Measurements from ENCODE around the gene CCNQ.

The CCNQ gene

GRCh38 chrX:153621949-153622598 lies 23.1 kb upstream of the CCNQ start:
- peaks cover 23 to 25% of the 10 kb centered on the region in 2 donors for H3K27me3 ChIP-seq (ENCODE audit: control insufficient read depth in 2 of 2, insufficient read depth in 2 of 2, low read length in 2 of 2)
- H3K4me1 ChIP-seq (ENCODE audit: control insufficient read depth in 2 of 2, insufficient read depth in 2 of 2, low read length in 2 of 2): no peaks in the 10 kb centered on the region
- H3K9me3 ChIP-seq (ENCODE audit: control insufficient read depth in 2 of 2, low read length in 2 of 2): no peaks in the 10 kb centered on the region
- no peaks in the 10 kb centered on the region for H3K36me3 ChIP-seq (ENCODE audit: control insufficient read depth in 2 of 2, insufficient read depth in 2 of 2, low read length in 2 of 2)
- H3K4me3 ChIP-seq (ENCODE audit: low read length in 2 of 2): no peak overlapping the region
- H3K27ac ChIP-seq (ENCODE audit: low read depth in 2 of 2, low read length in 2 of 2): no peak overlapping the region
- H3K9ac ChIP-seq (ENCODE audit: low read depth in 1 of 2, low read length in 2 of 2): no peak overlapping the region

GRCh38 chrX:153620576-153620975 lies 21.6 kb upstream of the CCNQ start:
- Histone ChIP-seq H3K9me3 (ENCODE audit: control insufficient read depth in 2 of 2, low read length in 2 of 2) (no peaks in the 10 kb centered on the region), H3K27ac (ENCODE audit: low read depth in 2 of 2, low read length in 2 of 2) (no peak overlapping the region), H3K4me1 (ENCODE audit: control insufficient read depth in 2 of 2, insufficient read depth in 2 of 2, low read length in 2 of 2) (no peaks in the 10 kb centered on the region), H3K4me3 (ENCODE audit: low read length in 2 of 2) (no peak overlapping the region), H3K27me3 (ENCODE audit: control insufficient read depth in 2 of 2, insufficient read depth in 2 of 2, low read length in 2 of 2) (peaks cover 25 to 26% of the 10 kb centered on the region in 2 donors), H3K36me3 (ENCODE audit: control insufficient read depth in 2 of 2, insufficient read depth in 2 of 2, low read length in 2 of 2) (no peaks in the 10 kb centered on the region), H3K9ac (ENCODE audit: low read depth in 1 of 2, low read length in 2 of 2) (no peak overlapping the region)

GRCh38 chrX:153614818-153615217 lies 15.9 kb upstream of the CCNQ start:
- Histone ChIP-seq H3K4me1 (ENCODE audit: control insufficient read depth in 2 of 2, insufficient read depth in 2 of 2, low read length in 2 of 2) (no peaks in the 10 kb centered on the region), H3K27ac (ENCODE audit: low read depth in 2 of 2, low read length in 2 of 2) (no peak overlapping the region), H3K27me3 (ENCODE audit: control insufficient read depth in 2 of 2, insufficient read depth in 2 of 2, low read length in 2 of 2) (peaks cover 14 to 20% of the 10 kb centered on the region in 2 donors), H3K4me3 (ENCODE audit: low read length in 2 of 2) (no peak overlapping the region), H3K9ac (ENCODE audit: low read depth in 1 of 2, low read length in 2 of 2) (no peak overlapping the region), H3K36me3 (ENCODE audit: control insufficient read depth in 2 of 2, insufficient read depth in 2 of 2, low read length in 2 of 2) (no peaks in the 10 kb centered on the region), H3K9me3 (ENCODE audit: control insufficient read depth in 2 of 2, low read length in 2 of 2) (no peaks in the 10 kb centered on the region)

- H3K4me3 ChIP-seq (ENCODE audit: low read length in 2 of 2): no peak overlapping the region
- no peaks in the 10 kb centered on the region for H3K9me3 ChIP-seq (ENCODE audit: control insufficient read depth in 2 of 2, low read length in 2 of 2)
- no peaks in the 10 kb centered on the region for H3K36me3 ChIP-seq (ENCODE audit: control insufficient read depth in 2 of 2, insufficient read depth in 2 of 2, low read length in 2 of 2)
- peaks cover 12 to 15% of the 10 kb centered on the region in 2 donors for H3K27me3 ChIP-seq (ENCODE audit: control insufficient read depth in 2 of 2, insufficient read depth in 2 of 2, low read length in 2 of 2)
- H3K4me1 ChIP-seq (ENCODE audit: control insufficient read depth in 2 of 2, insufficient read depth in 2 of 2, low read length in 2 of 2): no peaks in the 10 kb centered on the region
- no peak overlapping the region for H3K9ac ChIP-seq (ENCODE audit: low read depth in 1 of 2, low read length in 2 of 2)
- H3K27ac ChIP-seq (ENCODE audit: low read depth in 2 of 2, low read length in 2 of 2): no peak overlapping the region
These were observed 13.5 kb upstream of the CCNQ start for GRCh38 chrX:153612413-153612812.

- no peaks in the 10 kb centered on the region for H3K36me3 ChIP-seq (ENCODE audit: control insufficient read depth in 2 of 2, insufficient read depth in 2 of 2, low read length in 2 of 2)
- H3K9me3 ChIP-seq (ENCODE audit: control insufficient read depth in 2 of 2, low read length in 2 of 2): no peaks in the 10 kb centered on the region
- no peaks in the 10 kb centered on the region for H3K4me1 ChIP-seq (ENCODE audit: control insufficient read depth in 2 of 2, insufficient read depth in 2 of 2, low read length in 2 of 2)
- no peak overlapping the region for H3K27ac ChIP-seq (ENCODE audit: low read depth in 2 of 2, low read length in 2 of 2)
- H3K9ac ChIP-seq (ENCODE audit: low read depth in 1 of 2, low read length in 2 of 2): no peak overlapping the region
- H3K27me3 ChIP-seq (ENCODE audit: control insufficient read depth in 2 of 2, insufficient read depth in 2 of 2, low read length in 2 of 2): peaks cover 8 to 15% of the 10 kb centered on the region in 2 donors
- no peak overlapping the region for H3K4me3 ChIP-seq (ENCODE audit: low read length in 2 of 2)
These were observed 12.6 kb upstream of the CCNQ start for GRCh38 chrX:153611298-153612095.

- H3K27me3 ChIP-seq (ENCODE audit: control insufficient read depth in 2 of 2, insufficient read depth in 2 of 2, low read length in 2 of 2): peaks cover 5 to 15% of the 10 kb centered on the region in 2 donors
- H3K4me1 ChIP-seq (ENCODE audit: control insufficient read depth in 2 of 2, insufficient read depth in 2 of 2, low read length in 2 of 2): no peaks in the 10 kb centered on the region
- no peak overlapping the region for H3K27ac ChIP-seq (ENCODE audit: low read depth in 2 of 2, low read length in 2 of 2)
- no peak overlapping the region for H3K4me3 ChIP-seq (ENCODE audit: low read length in 2 of 2)
- no peaks in the 10 kb centered on the region for H3K9me3 ChIP-seq (ENCODE audit: control insufficient read depth in 2 of 2, low read length in 2 of 2)
- H3K9ac ChIP-seq (ENCODE audit: low read depth in 1 of 2, low read length in 2 of 2): no peak overlapping the region
- H3K36me3 ChIP-seq (ENCODE audit: control insufficient read depth in 2 of 2, insufficient read depth in 2 of 2, low read length in 2 of 2): no peaks in the 10 kb centered on the region
These were observed 11.9 kb upstream of the CCNQ start for GRCh38 chrX:153610836-153611213.

- Histone ChIP-seq H3K9ac (ENCODE audit: low read depth in 1 of 2, low read length in 2 of 2) (no peak overlapping the region), H3K27me3 (ENCODE audit: control insufficient read depth in 2 of 2, insufficient read depth in 2 of 2, low read length in 2 of 2) (peaks cover 5 to 15% of the 10 kb centered on the region in 2 donors), H3K27ac (ENCODE audit: low read depth in 2 of 2, low read length in 2 of 2) (no peak overlapping the region), H3K36me3 (ENCODE audit: control insufficient read depth in 2 of 2, insufficient read depth in 2 of 2, low read length in 2 of 2) (no peaks in the 10 kb centered on the region), H3K4me1 (ENCODE audit: control insufficient read depth in 2 of 2, insufficient read depth in 2 of 2, low read length in 2 of 2) (no peaks in the 10 kb centered on the region), H3K4me3 (ENCODE audit: low read length in 2 of 2) (peak overlapping the region in 1 of 2 donors; percentile 37), H3K9me3 (ENCODE audit: control insufficient read depth in 2 of 2, low read length in 2 of 2) (no peaks in the 10 kb centered on the region)
These were observed 11.2 kb upstream of the CCNQ start for GRCh38 chrX:153609917-153610835.

- peaks cover 5 to 15% of the 10 kb centered on the region in 2 donors for H3K27me3 ChIP-seq (ENCODE audit: control insufficient read depth in 2 of 2, insufficient read depth in 2 of 2, low read length in 2 of 2)
- no peaks in the 10 kb centered on the region for H3K36me3 ChIP-seq (ENCODE audit: control insufficient read depth in 2 of 2, insufficient read depth in 2 of 2, low read length in 2 of 2)
These were observed 9.9 kb upstream of the CCNQ start for GRCh38 chrX:153608806-153609205.

GRCh38 chrX:153608376-153608775 lies 9.4 kb upstream of the CCNQ start:
- Histone ChIP-seq H3K27ac (ENCODE audit: low read depth in 2 of 2, low read length in 2 of 2) (no peak overlapping the region), H3K9me3 (ENCODE audit: control insufficient read depth in 2 of 2, low read length in 2 of 2) (no peaks in the 10 kb centered on the region), H3K9ac (ENCODE audit: low read depth in 1 of 2, low read length in 2 of 2) (no peak overlapping the region), H3K27me3 (ENCODE audit: control insufficient read depth in 2 of 2, insufficient read depth in 2 of 2, low read length in 2 of 2) (peaks cover 5 to 15% of the 10 kb centered on the region in 2 donors), H3K4me1 (ENCODE audit: control insufficient read depth in 2 of 2, insufficient read depth in 2 of 2, low read length in 2 of 2) (no peaks in the 10 kb centered on the region), H3K36me3 (ENCODE audit: control insufficient read depth in 2 of 2, insufficient read depth in 2 of 2, low read length in 2 of 2) (no peaks in the 10 kb centered on the region), H3K4me3 (ENCODE audit: low read length in 2 of 2) (no peak overlapping the region)

More at GRCh38 chrX:153608806-153609205, 9.9 kb upstream of the CCNQ start:
- no peak overlapping the region for H3K27ac ChIP-seq (ENCODE audit: low read depth in 2 of 2, low read length in 2 of 2)
- no peaks in the 10 kb centered on the region for H3K9me3 ChIP-seq (ENCODE audit: control insufficient read depth in 2 of 2, low read length in 2 of 2)
- no peak overlapping the region for H3K9ac ChIP-seq (ENCODE audit: low read depth in 1 of 2, low read length in 2 of 2)
- no peaks in the 10 kb centered on the region for H3K4me1 ChIP-seq (ENCODE audit: control insufficient read depth in 2 of 2, insufficient read depth in 2 of 2, low read length in 2 of 2)
- no peak overlapping the region for H3K4me3 ChIP-seq (ENCODE audit: low read length in 2 of 2)

GRCh38 chrX:153606503-153606902 lies 7.6 kb upstream of the CCNQ start:
- no peaks in the 10 kb centered on the region for H3K4me1 ChIP-seq (ENCODE audit: control insufficient read depth in 2 of 2, insufficient read depth in 2 of 2, low read length in 2 of 2)
- no peak overlapping the region for H3K9ac ChIP-seq (ENCODE audit: low read depth in 1 of 2, low read length in 2 of 2)
- no peak overlapping the region for H3K27ac ChIP-seq (ENCODE audit: low read depth in 2 of 2, low read length in 2 of 2)
- no peaks in the 10 kb centered on the region for H3K9me3 ChIP-seq (ENCODE audit: control insufficient read depth in 2 of 2, low read length in 2 of 2)
- no peaks in the 10 kb centered on the region for H3K36me3 ChIP-seq (ENCODE audit: control insufficient read depth in 2 of 2, insufficient read depth in 2 of 2, low read length in 2 of 2)
- H3K27me3 ChIP-seq (ENCODE audit: control insufficient read depth in 2 of 2, insufficient read depth in 2 of 2, low read length in 2 of 2): peaks cover 5 to 8% of the 10 kb centered on the region in 2 donors
- no peak overlapping the region for H3K4me3 ChIP-seq (ENCODE audit: low read length in 2 of 2)

All from mucosa of rectum (tissue), 2 donors.